ENCODE data around the gene LCP2. TPM values are rescaled to one million over a fixed set of nuclear protein-coding genes. Genes with fewer than 3 reads are reported as not detected.

Gene LCP2
- total and polyA plus RNA-seq, 10 of the 15 experiments (the other 5 are each of a cell fraction or from before 2014, with no cell fraction given), result 8.0 to 50.5 (median 20.6) TPM

DNA sequence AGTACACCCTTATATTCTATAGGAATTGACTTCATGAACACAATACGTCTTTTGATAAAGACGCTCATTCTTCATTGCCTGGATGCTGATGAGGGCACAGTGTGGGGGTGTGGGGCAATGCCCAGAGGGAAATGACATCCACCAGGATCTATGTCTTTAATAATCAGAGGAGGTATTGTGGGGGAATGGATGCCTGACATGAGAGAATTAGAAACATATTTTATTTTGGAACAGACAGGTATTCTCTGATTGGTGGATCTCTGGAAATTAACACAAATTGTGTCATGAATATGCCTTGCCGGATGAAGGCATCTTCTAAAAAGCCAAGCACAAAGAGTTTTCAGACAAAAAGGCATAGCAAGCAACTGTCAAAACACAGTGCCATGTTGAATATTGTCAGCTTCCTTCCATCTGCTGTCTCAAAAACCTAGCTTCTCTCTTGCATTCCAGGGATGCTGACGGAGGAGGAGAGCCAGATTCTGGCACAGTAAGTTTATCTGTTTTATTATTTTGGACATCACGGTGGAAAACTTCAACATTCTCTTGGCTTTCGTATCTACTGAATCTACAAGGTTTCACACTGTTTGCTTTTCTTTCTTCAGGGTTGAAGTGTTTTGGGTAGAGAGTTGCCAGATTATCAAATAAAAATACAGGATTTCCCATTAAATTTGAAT is 68.7 kb downstream of the LCP2 start:
- Histone ChIP-seq H3K27ac (ENCODE audit: control insufficient read depth, insufficient read depth) (no peak overlapping the region), H3K9me3 (replicated peaks; ENCODE audit: control insufficient read depth, insufficient read depth, low read length) (no peaks in the 10 kb centered on the region), H3K4me1 (ENCODE audit: control insufficient read depth, insufficient read depth, low read length) (no peaks in the 10 kb centered on the region), H3K27me3 (replicated peaks in 1 of 2; ENCODE audit: control insufficient read depth in 2 of 2, insufficient read depth in 2 of 2, low read length in 1 of 2) (no peaks in the 10 kb centered on the region; a peak in 1 of 4 replicates), H3K4me2 (ENCODE audit: control insufficient read depth, insufficient read depth) (no peak overlapping the region), H2AFZ (ENCODE audit: control insufficient read depth, low read depth, low read length) (no peak overlapping the region), H3K4me3 (no peak overlapping the region), H4K20me1 (ENCODE audit: control insufficient read depth, insufficient read depth) (no peaks in the 10 kb centered on the region), H3K36me3 (ENCODE audit: control insufficient read depth in 2 of 2, insufficient read depth in 2 of 2, low read length in 1 of 2) (no peaks in the 10 kb centered on the region), H3K9ac (ENCODE audit: control insufficient read depth, insufficient read depth, low read length) (no peak overlapping the region), H3K79me2 (ENCODE audit: control insufficient read depth, insufficient read depth, low read length) (no peaks in the 10 kb centered on the region)
- intact Hi-C loops (cut with micrococcal nuclease; ENCODE audit: unreplicated experiment) (no loop called here), in situ Hi-C loops (cut with MboI) (loop anchor here (5.0 to 10.0 kb wide), 2 partner anchors 188 to 396 kb away; no protein-coding TSS in a partner anchor)
- DNase-seq (ENCODE audit: low read depth, low spot score) (no peak), FAIRE-seq (no peak), ATAC-seq (no peak)
- ChIA-PET CTCF (interaction anchor here (0.7 to 10.2 kb wide), 10 partner anchors 8 to 199 kb away, joined by 3 to 180 read pairs (median 22); no protein-coding TSS in a partner anchor), SMC1A (ENCODE audit: uncharacterized antibody, unreplicated experiment) (interaction anchor here (1.1 to 7.1 kb wide), 5 partner anchors 18 to 192 kb away, joined by 3 to 66 read pairs (median 4); no protein-coding TSS in a partner anchor), POLR2A (no interaction called here), RAD21 (ENCODE audit: unreplicated experiment) (interaction anchor here (1.0 to 1.4 kb wide), 2 partner anchors 37 to 110 kb away, joined by 3 to 6 read pairs; no protein-coding TSS in a partner anchor)
- WGBS (ENCODE audit: insufficient coverage, insufficient replicate concordance, low lambda C conversion rate, missing lambda C conversion rate), result 72% methylated on average over 6 of the region's 6 CpGs
- no peak for TF ChIP-seq ZNF24 (IDR thresholded peaks at IDR 0.05)
- no TSS peak for BruUV-seq (replicated peaks)

- in situ Hi-C loops (cut with MboI), result loop anchor here (5.0 to 10.0 kb wide), 2 partner anchors 191 to 398 kb away; no protein-coding TSS in a partner anchor
- SMC1A ChIA-PET (ENCODE audit: uncharacterized antibody, unreplicated experiment), result interaction anchor here (0.7 to 7.1 kb wide), 15 partner anchors 11 to 198 kb away, joined by 3 to 66 read pairs (median 7); no protein-coding TSS in a partner anchor
- CTCF ChIA-PET, result interaction anchor here (0.7 to 10.2 kb wide), 25 partner anchors 9 to 399 kb away, joined by 3 to 180 read pairs (median 7); no protein-coding TSS in a partner anchor
- TF ChIP-seq NR2C1 (IDR thresholded peaks at IDR 0.05) (no peak), SIN3A (IDR thresholded peaks at IDR 0.05; ENCODE audit: low read depth, low read length) (no peak), ETV6 (conservative IDR thresholded peaks at IDR 0.05 in 1 of 2, IDR thresholded peaks at IDR 0.05 in 1 of 2; ENCODE audit: borderline replicate concordance in 1 of 2, low read depth in 1 of 2) (no peak), MEF2B (IDR thresholded peaks at IDR 0.05; ENCODE audit: partially characterized antibody, poor library complexity, severe bottlenecking) (no peak), KDM1A (IDR thresholded peaks at IDR 0.05; ENCODE audit: borderline replicate concordance) (no peak), CHD1 (IDR thresholded peaks at IDR 0.05; ENCODE audit: low read depth, low read length) (no peak), REST (IDR thresholded peaks at IDR 0.05; ENCODE audit: low read depth, low read length) (no peak), EED (IDR thresholded peaks at IDR 0.05; ENCODE audit: low read depth) (no peak), BCL11A (IDR thresholded peaks at IDR 0.05; ENCODE audit: low read depth, low read length) (no peak), IRF4 (IDR thresholded peaks at IDR 0.05; ENCODE audit: low read depth, low read length) (no peak)
- TF ChIP-seq, protein P1, sequence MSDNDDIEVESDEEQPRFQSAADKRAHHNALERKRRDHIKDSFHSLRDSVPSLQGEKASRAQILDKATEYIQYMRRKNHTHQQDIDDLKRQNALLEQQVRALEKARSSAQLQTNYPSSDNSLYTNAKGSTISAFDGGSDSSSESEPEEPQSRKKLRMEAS (IDR thresholded peaks at IDR 0.05; ENCODE audit: low read depth, low read length), result no peak
These were observed 70.9 kb downstream of the LCP2 start for GRCh38 chr5:170226661-170227060.

More at GRCh38 chr5:170226661-170227060, 70.9 kb downstream of the LCP2 start:
- no TSS peak for BruUV-seq (replicated peaks)
- WGBS (ENCODE audit: insufficient coverage, insufficient replicate concordance, low lambda C conversion rate, missing lambda C conversion rate), result 45% methylated on average over 2 of the region's 2 CpGs
- no peak for ATAC-seq
- no peak overlapping the region for H3K4me3 ChIP-seq
- no peak overlapping the region for H2AFZ ChIP-seq (ENCODE audit: control insufficient read depth, low read depth, low read length)
- FAIRE-seq, result no peak
- H3K27ac ChIP-seq (ENCODE audit: control insufficient read depth, insufficient read depth), result no peak overlapping the region
- POLR2A ChIA-PET, result no interaction called here
- no peaks in the 10 kb centered on the region; a peak in 1 of 4 replicates for H3K27me3 ChIP-seq (replicated peaks in 1 of 2; ENCODE audit: control insufficient read depth in 2 of 2, insufficient read depth in 2 of 2, low read length in 1 of 2)
- H3K79me2 ChIP-seq (ENCODE audit: control insufficient read depth, insufficient read depth, low read length), result no peaks in the 10 kb centered on the region
- intact Hi-C loops (cut with micrococcal nuclease; ENCODE audit: unreplicated experiment), result loop anchor here (1.0 to 2.0 kb wide), 3 partner anchors 113 to 406 kb away; no protein-coding TSS in a partner anchor
- no peaks in the 10 kb centered on the region for H3K4me1 ChIP-seq (ENCODE audit: control insufficient read depth, insufficient read depth, low read length)
- H3K9ac ChIP-seq (ENCODE audit: control insufficient read depth, insufficient read depth, low read length), result no peak overlapping the region
- RAD21 ChIA-PET (ENCODE audit: unreplicated experiment), result interaction anchor here (0.9 to 4.9 kb wide), 15 partner anchors 11 to 199 kb away, joined by 3 to 60 read pairs (median 5); partner anchors contain the start of gene KCNMB1
- no peaks in the 10 kb centered on the region for H3K36me3 ChIP-seq (ENCODE audit: control insufficient read depth in 2 of 2, insufficient read depth in 2 of 2, low read length in 1 of 2)
- no peaks in the 10 kb centered on the region for H3K9me3 ChIP-seq (replicated peaks; ENCODE audit: control insufficient read depth, insufficient read depth, low read length)
- no peak overlapping the region for H3K4me2 ChIP-seq (ENCODE audit: control insufficient read depth, insufficient read depth)
- DNase-seq (ENCODE audit: low read depth, low spot score), result no peak
- no peaks in the 10 kb centered on the region for H4K20me1 ChIP-seq (ENCODE audit: control insufficient read depth, insufficient read depth)
